ENCODE data around the gene UBASH3A.

UBASH3A gene

GRCh38 chr21:42409366-42409765, 5.7 kb downstream of the UBASH3A start:
- Mint-ChIP-seq H3K4me1 (peaks cover 6% of the 10 kb centered on the region), H3K9me3 (no peaks in the 10 kb centered on the region), H3K27ac (no peak overlapping the region), H3K27me3 (ENCODE audit: low read depth, poor library complexity) (peaks cover 17% of the 10 kb centered on the region), H3K4me3 (no peak overlapping the region), H3K36me3 (ENCODE audit: low read depth) (no peaks in the 10 kb centered on the region)
- TF ChIP-seq, protein P1, sequence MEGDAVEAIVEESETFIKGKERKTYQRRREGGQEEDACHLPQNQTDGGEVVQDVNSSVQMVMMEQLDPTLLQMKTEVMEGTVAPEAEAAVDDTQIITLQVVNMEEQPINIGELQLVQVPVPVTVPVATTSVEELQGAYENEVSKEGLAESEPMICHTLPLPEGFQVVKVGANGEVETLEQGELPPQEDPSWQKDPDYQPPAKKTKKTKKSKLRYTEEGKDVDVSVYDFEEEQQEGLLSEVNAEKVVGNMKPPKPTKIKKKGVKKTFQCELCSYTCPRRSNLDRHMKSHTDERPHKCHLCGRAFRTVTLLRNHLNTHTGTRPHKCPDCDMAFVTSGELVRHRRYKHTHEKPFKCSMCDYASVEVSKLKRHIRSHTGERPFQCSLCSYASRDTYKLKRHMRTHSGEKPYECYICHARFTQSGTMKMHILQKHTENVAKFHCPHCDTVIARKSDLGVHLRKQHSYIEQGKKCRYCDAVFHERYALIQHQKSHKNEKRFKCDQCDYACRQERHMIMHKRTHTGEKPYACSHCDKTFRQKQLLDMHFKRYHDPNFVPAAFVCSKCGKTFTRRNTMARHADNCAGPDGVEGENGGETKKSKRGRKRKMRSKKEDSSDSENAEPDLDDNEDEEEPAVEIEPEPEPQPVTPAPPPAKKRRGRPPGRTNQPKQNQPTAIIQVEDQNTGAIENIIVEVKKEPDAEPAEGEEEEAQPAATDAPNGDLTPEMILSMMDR (IDR thresholded peaks at IDR 0.05) = no peak
- no peak for DNase-seq

DNA sequence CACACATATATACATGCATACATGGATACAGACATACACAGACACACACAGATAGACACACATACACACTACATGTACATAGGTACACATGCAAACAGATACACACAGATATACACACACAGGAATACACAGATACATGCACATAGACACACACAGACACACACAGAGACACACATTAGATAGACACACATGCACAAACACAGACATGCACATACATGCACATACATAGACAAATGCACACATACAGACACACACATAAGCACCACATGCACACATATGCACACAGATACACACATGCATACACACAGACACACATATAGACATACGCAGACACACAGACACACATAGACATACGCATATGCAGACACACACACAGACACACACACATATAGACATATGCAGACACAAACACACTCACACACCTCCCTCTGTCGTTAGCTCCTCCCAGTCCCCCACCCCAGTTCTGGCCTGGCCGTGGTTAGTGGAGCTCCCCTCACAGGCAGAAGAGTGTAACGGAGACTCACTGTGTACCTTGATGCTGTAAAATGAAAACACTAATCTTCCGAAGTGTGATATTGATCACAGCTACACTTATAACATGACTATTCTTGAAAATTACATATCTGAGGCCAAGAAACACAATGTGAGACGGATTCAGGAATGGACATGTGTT, 7.6 kb downstream of the UBASH3A start:
- no peak for DNase-seq
- no peak overlapping the region for H3K4me3 Mint-ChIP-seq
- H3K36me3 Mint-ChIP-seq (ENCODE audit: low read depth) = no peaks in the 10 kb centered on the region
- peaks cover 17% of the 10 kb centered on the region for H3K27me3 Mint-ChIP-seq (ENCODE audit: low read depth, poor library complexity)
- H3K9me3 Mint-ChIP-seq = no peaks in the 10 kb centered on the region
- TF ChIP-seq, protein P1 (IDR thresholded peaks at IDR 0.05) = no peak
- H3K27ac Mint-ChIP-seq = no peak overlapping the region
- H3K4me1 Mint-ChIP-seq = peaks cover 17% of the 10 kb centered on the region

GRCh38 chr21:42411891-42412635, 8.4 kb downstream of the UBASH3A start:
- H3K4me1 Mint-ChIP-seq = peaks cover 17% of the 10 kb centered on the region
- no peak overlapping the region for H3K27ac Mint-ChIP-seq
- no peak for DNase-seq
- H3K9me3 Mint-ChIP-seq = no peaks in the 10 kb centered on the region
- H3K36me3 Mint-ChIP-seq (ENCODE audit: low read depth) = no peaks in the 10 kb centered on the region
- no peak overlapping the region for H3K4me3 Mint-ChIP-seq
- TF ChIP-seq, protein P1 (IDR thresholded peaks at IDR 0.05) = no peak
- peaks cover 20% of the 10 kb centered on the region for H3K27me3 Mint-ChIP-seq (ENCODE audit: low read depth, poor library complexity)

DNA sequence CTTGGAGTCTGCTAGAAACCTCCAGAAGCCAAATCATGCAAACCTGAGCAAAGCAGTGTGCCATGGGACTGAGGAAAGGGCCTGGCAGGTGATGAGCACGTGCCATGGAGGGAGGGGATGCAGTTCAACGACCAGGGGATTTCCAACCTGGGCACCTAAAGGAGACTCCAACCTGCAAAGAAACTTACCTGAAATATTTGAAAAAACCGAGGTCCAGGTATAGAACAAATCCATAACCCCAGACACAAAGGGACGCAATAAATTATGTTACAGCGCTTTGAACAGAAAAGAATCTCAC, 8.9 kb downstream of the UBASH3A start:
- H3K4me3 Mint-ChIP-seq = no peak overlapping the region
- no peak overlapping the region for H3K27ac Mint-ChIP-seq
- peaks cover 20% of the 10 kb centered on the region for H3K27me3 Mint-ChIP-seq (ENCODE audit: low read depth, poor library complexity)
- DNase-seq = no peak
- TF ChIP-seq, protein P1 (IDR thresholded peaks at IDR 0.05) = no peak
- no peaks in the 10 kb centered on the region for H3K36me3 Mint-ChIP-seq (ENCODE audit: low read depth)
- H3K4me1 Mint-ChIP-seq = peaks cover 17% of the 10 kb centered on the region
- no peaks in the 10 kb centered on the region for H3K9me3 Mint-ChIP-seq

DNA sequence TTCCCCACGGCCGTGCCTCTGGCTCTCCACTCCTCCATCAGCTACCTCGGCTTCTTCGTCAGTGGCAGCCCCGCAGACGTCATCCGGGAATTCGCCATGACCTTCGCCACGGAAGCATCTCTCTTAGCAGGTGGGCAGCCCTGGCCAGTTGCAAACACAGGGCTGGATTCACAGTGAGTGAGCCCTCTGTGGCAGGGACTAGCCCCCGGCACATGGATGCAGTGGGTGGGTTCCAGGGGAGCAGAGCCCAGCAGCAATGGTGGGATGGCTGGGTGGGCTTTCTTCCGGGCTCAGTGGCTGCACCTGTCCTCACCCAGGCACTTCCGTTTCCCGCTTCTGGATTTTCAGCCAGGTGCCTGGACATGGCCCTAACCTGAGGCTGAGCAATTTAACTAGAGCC, 9.4 kb downstream of the UBASH3A start:
- DNase-seq = no peak
- TF ChIP-seq, protein P1 (IDR thresholded peaks at IDR 0.05) = no peak
- no peak overlapping the region for H3K27ac Mint-ChIP-seq
- H3K4me3 Mint-ChIP-seq = no peak overlapping the region
- H3K27me3 Mint-ChIP-seq (ENCODE audit: low read depth, poor library complexity) = peaks cover 21% of the 10 kb centered on the region
- H3K9me3 Mint-ChIP-seq = no peaks in the 10 kb centered on the region
- peaks cover 17% of the 10 kb centered on the region for H3K4me1 Mint-ChIP-seq
- no peaks in the 10 kb centered on the region for H3K36me3 Mint-ChIP-seq (ENCODE audit: low read depth)

DNA sequence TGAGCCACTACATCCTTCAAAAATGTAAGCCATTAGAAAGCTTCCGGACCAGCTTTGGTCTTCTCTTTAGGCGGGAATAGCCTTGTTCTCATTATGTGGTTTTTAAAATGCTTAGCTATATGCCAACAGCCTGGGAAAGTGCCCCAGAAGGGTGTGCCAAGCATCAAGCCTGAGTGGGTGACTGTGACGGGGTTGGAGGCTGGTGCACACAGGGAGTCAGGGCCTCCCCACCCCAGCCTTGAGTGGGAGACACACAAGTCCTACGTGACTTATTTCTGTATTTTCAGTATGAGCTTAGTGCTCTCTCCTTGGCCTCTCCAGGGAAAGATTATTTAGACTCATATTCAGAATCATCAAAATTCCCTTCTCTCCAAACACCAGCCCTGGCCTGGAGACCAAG, 9.8 kb downstream of the UBASH3A start:
- Mint-ChIP-seq H3K27me3 (ENCODE audit: low read depth, poor library complexity) (peaks cover 25% of the 10 kb centered on the region), H3K4me3 (no peak overlapping the region), H3K27ac (no peak overlapping the region), H3K36me3 (ENCODE audit: low read depth) (no peaks in the 10 kb centered on the region), H3K9me3 (no peaks in the 10 kb centered on the region), H3K4me1 (peaks cover 17% of the 10 kb centered on the region)
- DNase-seq = no peak
- TF ChIP-seq, protein P1 (IDR thresholded peaks at IDR 0.05) = no peak

Measured in nephron progenitor cell (in vitro differentiated cells).